GM23248 (cell line): ENCODE measurements around the gene PNKP. TPM values are rescaled to one million over a fixed set of nuclear protein-coding genes. Genes with fewer than 3 reads are reported as not detected.

ENCODE experiments used
- DNase-seq: peaks from one replicate; pipeline ENCODE4 v3.0.0-alpha.2; 2015
- H2AFZ ChIP-seq: fragments of 200-600 bp; sonication (generic); 2 replicates; pipeline ENCODE4 v1.6.1; 2016; ENCODE audit warnings: antibody characterized with exemption
- H3F3A ChIP-seq: fragments of 200-600 bp; sonication (generic); 2 replicates; pipeline ENCODE4 v1.6.1; 2016; ENCODE audit warnings: mild to moderate bottlenecking, antibody characterized with exemption, mixed run types; ENCODE audit not compliant: insufficient read depth
- H3K27ac ChIP-seq: fragments of 200-600 bp; sonication (generic); 2 replicates; pipeline ENCODE4 v1.5.1; 2016; ENCODE audit warnings: mild to moderate bottlenecking
- H3K27me3 ChIP-seq: fragments of 200-600 bp; sonication (generic); replicated peaks from 2 replicates; pipeline ENCODE4 v1.6.1; 2016; ENCODE audit warnings: mild to moderate bottlenecking; ENCODE audit not compliant: insufficient read depth
- H3K36me3 ChIP-seq: fragments of 200-600 bp; sonication (generic); 2 replicates; pipeline ENCODE4 v1.6.1; 2016; ENCODE audit warnings: low read depth, mild to moderate bottlenecking
- H3K4me1 ChIP-seq: fragments of 200-600 bp; sonication (generic); 2 replicates; pipeline ENCODE4 v1.6.1; 2016; ENCODE audit warnings: mild to moderate bottlenecking; ENCODE audit not compliant: insufficient read depth
- H3K4me2 ChIP-seq: fragments of 200-600 bp; sonication (generic); one replicate; pipeline ENCODE4 v1.6.1; 2016; ENCODE audit warnings: mild to moderate bottlenecking; ENCODE audit not compliant: unreplicated experiment
- H3K4me3 ChIP-seq: fragments of 200-600 bp; sonication (generic); 2 replicates; pipeline ENCODE4 v1.5.1; 2016; ENCODE audit warnings: mild to moderate bottlenecking
- H3K79me2 ChIP-seq: fragments of 200-600 bp; sonication (generic); 2 replicates; pipeline ENCODE4 v1.6.1; 2016; ENCODE audit warnings: mild to moderate bottlenecking; ENCODE audit not compliant: insufficient read depth
- H3K9ac ChIP-seq: fragments of 200-600 bp; sonication (generic); 2 replicates; pipeline ENCODE4 v1.6.1; 2016; ENCODE audit warnings: mild to moderate bottlenecking
- H3K9me2 ChIP-seq: fragments of 200-600 bp; sonication (generic); 2 replicates; pipeline ENCODE4 v1.6.1; 2016; ENCODE audit warnings: mixed run types, mild to moderate bottlenecking, moderate library complexity; ENCODE audit not compliant: insufficient read depth
- H3K9me3 ChIP-seq: fragments of 200-600 bp; sonication (generic); one replicate; pipeline ENCODE4 v1.6.1; 2017; ENCODE audit warnings: low read depth
- H4K20me1 ChIP-seq: fragments of 200-600 bp; sonication (generic); 2 replicates; pipeline ENCODE4 v1.6.0; 2016; ENCODE audit not compliant: insufficient read depth
- EZH2 ChIP-seq: fragments of 200-600 bp; sonication (generic); IDR thresholded peaks from 2 replicates; pipeline ENCODE4 v1.6.1; 2018; ENCODE audit warnings: antibody characterized with exemption, mild to moderate bottlenecking; ENCODE audit not compliant: insufficient read depth, poor library complexity, severe bottlenecking
- EZH2phosphoT487 ChIP-seq: fragments of 200-600 bp; sonication (generic); IDR thresholded peaks from 2 replicates; pipeline ENCODE4 v1.6.1; 2018; ENCODE audit warnings: antibody characterized with exemption, moderate library complexity, mild to moderate bottlenecking, low read depth; ENCODE audit not compliant: insufficient read depth
- WGBS, 2 experiments: methylation state at CpG; one replicate each; pipeline ENCODE4 v1.1.6; 2015 to 2017; ENCODE audit warnings: low lambda C conversion rate in 2 of 2, low coverage in 1 of 2; ENCODE audit errors: missing lambda C conversion rate in 2 of 2; 5-methylcytosine and 5-hydroxymethylcytosine counted together
- in situ Hi-C: fragments of 300-500 bp; cut with MboI; formaldehyde crosslinking; loops from 2 replicates; pipeline ENCODE4 v1.15.0; 2020
- polyA plus RNA-seq: library from polyadenylated mRNA; unstranded; fragments of >200 nt; fragmentation: Nextera tagmentation; extraction: Ambion mirVana; gene quantifications from 2 replicates; pipeline ENCODE4 v1.2.1, GENCODE V29; 2016
- total RNA-seq: library from RNA; depleted of rRNA; stranded (reverse); fragments of >200 nt; shearing (Covaris generic); gene quantifications from 2 replicates; pipeline ENCODE4 v1.2.3, GENCODE V29; 2014

PNKP gene
- total and polyA plus RNA-seq, 2 experiments from 2014 or later: 31.5 to 42.2 TPM

DNA sequence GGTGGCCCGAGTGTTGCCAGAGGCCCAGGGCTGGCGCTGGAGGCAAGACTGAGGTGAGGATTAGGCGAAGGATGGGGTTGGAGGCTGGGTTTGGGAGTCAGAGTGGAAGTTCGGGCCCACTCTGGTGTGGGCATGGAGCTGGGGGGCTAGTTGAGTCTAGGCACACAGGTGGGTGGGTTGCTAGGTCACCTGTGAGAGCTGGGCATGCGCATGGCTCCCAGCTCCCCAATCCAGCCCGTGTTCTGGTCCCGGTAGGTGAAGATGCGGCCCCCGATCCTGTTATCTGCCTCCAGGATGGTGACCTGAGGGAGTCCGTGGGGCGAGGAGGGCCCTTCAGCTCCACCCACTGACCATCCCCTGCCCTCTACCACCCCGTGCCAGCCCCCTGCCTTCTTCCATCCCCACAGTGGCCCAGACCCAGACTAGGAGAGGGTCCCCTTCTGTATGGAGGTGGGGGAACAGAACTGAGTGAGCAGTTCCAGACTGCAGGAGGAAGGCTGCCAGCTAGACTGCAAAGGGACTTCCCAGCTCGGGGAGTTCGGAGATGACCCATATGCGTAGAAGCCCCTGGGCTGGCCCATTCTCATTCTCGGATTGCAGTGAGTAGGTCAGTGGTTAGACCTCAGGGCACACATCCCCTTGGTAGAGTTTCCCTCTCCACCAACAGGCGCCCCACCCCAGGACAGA lies 27.6 kb upstream of the PNKP start:
- Histone ChIP-seq H2AFZ (no peak overlapping the region), H4K20me1 (no peaks in the 10 kb centered on the region), H3K9me2 (no peaks in the 10 kb centered on the region), H3K9me3 (no peaks in the 10 kb centered on the region), H3K36me3 (no peaks in the 10 kb centered on the region), H3K4me2 (no peak overlapping the region), H3K4me1 (peaks cover 8% of the 10 kb centered on the region), H3K27ac (no peak overlapping the region), H3K4me3 (no peak overlapping the region), H3F3A (no peaks in the 10 kb centered on the region), H3K9ac (no peak overlapping the region), H3K79me2 (no peaks in the 10 kb centered on the region), H3K27me3 (no peaks in the 10 kb centered on the region)
- no peak for DNase-seq
- TF ChIP-seq EZH2 (no peak), EZH2phosphoT487 (no peak)
- in situ Hi-C loops: no loop called here
- WGBS, 2 experiments: 85 to 86% methylated on average over 15 to 16 of the region's 17 CpGs

DNA sequence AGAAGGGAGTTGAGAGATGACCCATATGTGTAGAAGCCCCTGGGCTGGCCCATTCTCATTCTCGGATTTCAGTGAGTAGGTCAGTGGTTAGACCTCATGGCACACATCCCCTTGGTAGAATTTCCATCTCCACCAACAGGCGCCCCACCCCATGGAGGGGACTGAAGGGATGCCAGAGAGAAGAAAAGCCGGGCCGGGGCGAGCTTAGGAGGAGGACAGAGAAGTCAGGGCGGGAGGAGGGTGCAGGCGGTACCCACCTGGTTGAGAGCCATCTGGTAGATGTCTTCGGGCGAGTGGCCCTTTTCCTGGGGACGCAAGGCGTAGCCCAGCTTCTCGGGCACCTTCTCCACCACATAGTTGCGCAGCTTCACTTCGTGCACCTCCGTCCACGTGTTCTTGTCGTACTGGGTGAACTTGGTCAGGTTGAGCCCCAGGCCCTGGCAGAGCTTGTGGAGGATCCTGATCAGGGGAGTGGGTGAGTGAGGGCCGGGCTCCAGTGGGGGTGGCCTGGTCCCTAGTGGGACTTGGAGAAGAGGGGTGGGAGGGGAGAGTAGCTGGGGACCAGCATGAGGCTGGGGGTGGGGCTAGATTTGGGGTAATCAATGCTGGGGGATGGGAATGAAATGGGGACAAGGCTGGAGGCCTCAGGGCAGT lies 26.8 kb upstream of the PNKP start:
- in situ Hi-C loops: no loop called here

DNA sequence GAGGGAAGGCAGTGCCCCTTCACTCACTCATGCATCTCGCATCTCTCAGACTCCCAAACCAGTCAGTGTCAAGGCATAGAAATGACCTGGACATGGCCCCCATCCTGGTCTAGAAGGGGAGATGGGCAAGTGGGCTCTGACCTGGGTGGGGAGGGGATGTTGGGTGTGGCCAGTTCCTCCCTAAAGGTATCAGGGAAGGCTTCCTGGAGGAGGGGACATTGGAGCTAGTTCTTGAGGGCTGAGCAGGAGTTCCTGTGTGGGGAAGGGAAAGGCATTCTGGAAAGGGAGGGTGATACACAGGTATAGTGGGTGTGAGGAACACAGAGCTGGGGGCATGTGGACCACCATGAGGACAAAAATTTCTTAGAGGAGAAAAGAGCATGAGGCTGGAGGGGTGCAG lies 25.3 kb upstream of the PNKP start:
- Histone ChIP-seq H3K4me2 (no peak overlapping the region), H3K79me2 (no peaks in the 10 kb centered on the region), H3K9me2 (no peaks in the 10 kb centered on the region), H3K9me3 (no peaks in the 10 kb centered on the region), H3F3A (no peaks in the 10 kb centered on the region), H3K36me3 (no peaks in the 10 kb centered on the region), H3K4me3 (no peak overlapping the region), H3K27ac (no peak overlapping the region), H3K9ac (no peak overlapping the region), H4K20me1 (no peaks in the 10 kb centered on the region), H3K27me3 (no peaks in the 10 kb centered on the region), H3K4me1 (peaks cover 4% of the 10 kb centered on the region; the same call in 1 of the 2 replicates), H2AFZ (no peak overlapping the region)
- in situ Hi-C loops: no loop called here
- WGBS, 2 experiments: 44 to 68% methylated on average over 1 of the region's 1 CpG
- TF ChIP-seq EZH2phosphoT487 (no peak), EZH2 (no peak)
- no peak for DNase-seq

More for the DNA sequence above, 26.8 kb upstream of the PNKP start:
- no peaks in the 10 kb centered on the region for H4K20me1 ChIP-seq
- H3K4me1 ChIP-seq: peaks cover 8% of the 10 kb centered on the region
- no peak overlapping the region for H3K27ac ChIP-seq
- H3K36me3 ChIP-seq: no peaks in the 10 kb centered on the region
- no peak for DNase-seq
- no peaks in the 10 kb centered on the region for H3K27me3 ChIP-seq
- no peak overlapping the region for H2AFZ ChIP-seq
- no peak overlapping the region for H3K4me3 ChIP-seq
- H3K9me2 ChIP-seq: no peaks in the 10 kb centered on the region
- no peak overlapping the region for H3K4me2 ChIP-seq
- no peak overlapping the region for H3K9ac ChIP-seq
- TF ChIP-seq EZH2phosphoT487: no peak
- no peak for TF ChIP-seq EZH2
- H3K9me3 ChIP-seq: no peaks in the 10 kb centered on the region
- H3K79me2 ChIP-seq: no peaks in the 10 kb centered on the region
- H3F3A ChIP-seq: no peaks in the 10 kb centered on the region
- WGBS, 2 experiments: 89 to 91% methylated on average over 16 to 18 of the region's 18 CpGs

DNA sequence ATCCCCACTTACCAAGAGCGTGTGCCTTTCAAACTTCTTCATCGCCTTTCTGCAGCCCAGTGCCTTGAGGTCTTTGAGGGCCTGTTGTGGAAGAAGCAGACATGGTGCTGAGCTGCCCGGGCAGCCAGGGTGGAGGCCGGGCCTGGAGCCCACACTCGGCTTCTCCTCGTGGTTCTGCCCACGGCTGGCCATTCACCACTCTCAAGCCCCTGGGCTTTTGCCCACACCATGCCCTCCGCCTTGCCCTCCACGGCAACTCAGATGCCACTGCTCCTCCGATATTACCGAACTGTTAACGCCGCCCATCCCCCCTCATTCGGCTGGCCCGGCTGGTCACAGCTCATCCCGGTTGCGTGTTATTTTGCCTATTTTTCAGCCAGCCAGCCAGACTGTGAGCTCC lies 24.0 kb upstream of the PNKP start:
- no peak overlapping the region for H2AFZ ChIP-seq
- no peaks in the 10 kb centered on the region for H3K4me1 ChIP-seq
- H3K9me3 ChIP-seq: no peaks in the 10 kb centered on the region
- no peaks in the 10 kb centered on the region for H3K36me3 ChIP-seq
- no peak overlapping the region for H3K27ac ChIP-seq
- in situ Hi-C loops: no loop called here
- H3K27me3 ChIP-seq: no peaks in the 10 kb centered on the region
- no peak for DNase-seq
- H3K9me2 ChIP-seq: no peaks in the 10 kb centered on the region
- no peak overlapping the region for H3K4me3 ChIP-seq
- no peak overlapping the region for H3K9ac ChIP-seq
- TF ChIP-seq EZH2: no peak
- no peak for TF ChIP-seq EZH2phosphoT487
- H3F3A ChIP-seq: no peaks in the 10 kb centered on the region
- 82 to 89% methylated on average over 16 to 17 of the region's 17 CpGs for WGBS, 2 experiments
- H4K20me1 ChIP-seq: no peaks in the 10 kb centered on the region
- H3K79me2 ChIP-seq: no peaks in the 10 kb centered on the region
- H3K4me2 ChIP-seq: no peak overlapping the region
